ENCODE data around the gene COMMD8. TPM values are rescaled to one million over a fixed set of nuclear protein-coding genes. Genes with fewer than 3 reads are reported as not detected.

The COMMD8 gene
- total RNA-seq, 1 experiment from 2014 or later: 19.9 TPM

- TF ChIP-seq, protein P1, sequence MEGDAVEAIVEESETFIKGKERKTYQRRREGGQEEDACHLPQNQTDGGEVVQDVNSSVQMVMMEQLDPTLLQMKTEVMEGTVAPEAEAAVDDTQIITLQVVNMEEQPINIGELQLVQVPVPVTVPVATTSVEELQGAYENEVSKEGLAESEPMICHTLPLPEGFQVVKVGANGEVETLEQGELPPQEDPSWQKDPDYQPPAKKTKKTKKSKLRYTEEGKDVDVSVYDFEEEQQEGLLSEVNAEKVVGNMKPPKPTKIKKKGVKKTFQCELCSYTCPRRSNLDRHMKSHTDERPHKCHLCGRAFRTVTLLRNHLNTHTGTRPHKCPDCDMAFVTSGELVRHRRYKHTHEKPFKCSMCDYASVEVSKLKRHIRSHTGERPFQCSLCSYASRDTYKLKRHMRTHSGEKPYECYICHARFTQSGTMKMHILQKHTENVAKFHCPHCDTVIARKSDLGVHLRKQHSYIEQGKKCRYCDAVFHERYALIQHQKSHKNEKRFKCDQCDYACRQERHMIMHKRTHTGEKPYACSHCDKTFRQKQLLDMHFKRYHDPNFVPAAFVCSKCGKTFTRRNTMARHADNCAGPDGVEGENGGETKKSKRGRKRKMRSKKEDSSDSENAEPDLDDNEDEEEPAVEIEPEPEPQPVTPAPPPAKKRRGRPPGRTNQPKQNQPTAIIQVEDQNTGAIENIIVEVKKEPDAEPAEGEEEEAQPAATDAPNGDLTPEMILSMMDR (IDR thresholded peaks at IDR 0.05 in 2 of 3, conservative IDR thresholded peaks at IDR 0.05 in 1 of 3; ENCODE audit: borderline replicate concordance in 1 of 3, insufficient read depth in 1 of 3, low read depth in 2 of 3, low read length in 2 of 3): no peak
- TF ChIP-seq SRF (IDR thresholded peaks at IDR 0.05; ENCODE audit: low read depth): no peak
Observed at GRCh38 chr4:47466056-47466785, 2.7 kb upstream of the COMMD8 start (continued).

DNA sequence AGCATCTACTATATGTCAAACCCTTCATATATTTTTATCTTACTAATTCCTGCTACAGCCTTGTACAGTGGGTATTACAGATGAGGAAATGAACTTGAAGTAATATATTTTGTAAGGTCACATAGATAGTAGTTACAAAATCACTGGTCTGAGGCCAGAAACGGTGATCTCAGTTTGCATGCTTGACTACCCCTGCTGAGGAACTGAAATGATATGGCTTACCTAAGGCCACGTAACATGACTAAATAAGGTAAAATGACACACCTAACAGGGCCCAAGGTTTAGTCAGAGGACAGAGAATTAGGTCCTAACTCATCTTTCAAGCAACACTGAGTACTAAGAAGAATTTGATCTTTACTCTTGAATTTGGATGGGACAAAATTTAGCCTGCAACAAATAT, 1.5 kb upstream of the COMMD8 start:
- no peak overlapping the region for H3K4me3 ChIP-seq (replicated peaks in 1 of 2; ENCODE audit: low read depth in 1 of 2, low read length in 2 of 2)
- peaks cover 14 to 32% of the 10 kb centered on the region in 2 experiments for H3K4me1 ChIP-seq (ENCODE audit: control insufficient read depth in 1 of 2, insufficient read depth in 2 of 2, low read length in 2 of 2)
- no peaks in the 10 kb centered on the region for H3K9me3 ChIP-seq (ENCODE audit: control insufficient read depth in 1 of 2, insufficient read depth in 1 of 2, low read depth in 1 of 2, low read length in 2 of 2)
- H3K4me2 ChIP-seq (ENCODE audit: low read length): no peak overlapping the region
- ATAC-seq (no peak), DNase-seq (ENCODE audit: low read depth, low spot score) (no peak)
- no peaks in the 10 kb centered on the region for H3K36me3 ChIP-seq (ENCODE audit: control insufficient read depth in 1 of 2, insufficient read depth in 2 of 2, low read length in 2 of 2)
- no peaks in the 10 kb centered on the region for H3K27me3 ChIP-seq (ENCODE audit: insufficient read depth, low read length)
- H3K9ac ChIP-seq (ENCODE audit: low read length): no peak overlapping the region
- RAD21 ChIA-PET (ENCODE audit: low non-redundant PET in 1 of 2, low total read pairs in 2 of 2, uncharacterized antibody in 2 of 2, unreplicated experiment in 2 of 2): no interaction called here
- H3K79me2 ChIP-seq (ENCODE audit: insufficient read depth, low read length): no peaks in the 10 kb centered on the region; the same call in 1 of the 2 replicates
- intact Hi-C loops (cut with micrococcal nuclease): no loop called here
- no peaks in the 10 kb centered on the region for H3K9me2 ChIP-seq (ENCODE audit: insufficient read depth)
- no peaks in the 10 kb centered on the region for H4K20me1 ChIP-seq (ENCODE audit: insufficient read depth)
- no peak overlapping the region for H3K27ac ChIP-seq (ENCODE audit: low read depth, low read length)
- BruUV-seq (replicated peaks): no TSS peak
- CTCF ChIA-PET: no interaction called here
- no peak overlapping the region for H2AFZ ChIP-seq (ENCODE audit: low read depth, low read length, poor library complexity, severe bottlenecking)
- POLR2A ChIA-PET: no interaction called here
- TF ChIP-seq, protein P2, sequence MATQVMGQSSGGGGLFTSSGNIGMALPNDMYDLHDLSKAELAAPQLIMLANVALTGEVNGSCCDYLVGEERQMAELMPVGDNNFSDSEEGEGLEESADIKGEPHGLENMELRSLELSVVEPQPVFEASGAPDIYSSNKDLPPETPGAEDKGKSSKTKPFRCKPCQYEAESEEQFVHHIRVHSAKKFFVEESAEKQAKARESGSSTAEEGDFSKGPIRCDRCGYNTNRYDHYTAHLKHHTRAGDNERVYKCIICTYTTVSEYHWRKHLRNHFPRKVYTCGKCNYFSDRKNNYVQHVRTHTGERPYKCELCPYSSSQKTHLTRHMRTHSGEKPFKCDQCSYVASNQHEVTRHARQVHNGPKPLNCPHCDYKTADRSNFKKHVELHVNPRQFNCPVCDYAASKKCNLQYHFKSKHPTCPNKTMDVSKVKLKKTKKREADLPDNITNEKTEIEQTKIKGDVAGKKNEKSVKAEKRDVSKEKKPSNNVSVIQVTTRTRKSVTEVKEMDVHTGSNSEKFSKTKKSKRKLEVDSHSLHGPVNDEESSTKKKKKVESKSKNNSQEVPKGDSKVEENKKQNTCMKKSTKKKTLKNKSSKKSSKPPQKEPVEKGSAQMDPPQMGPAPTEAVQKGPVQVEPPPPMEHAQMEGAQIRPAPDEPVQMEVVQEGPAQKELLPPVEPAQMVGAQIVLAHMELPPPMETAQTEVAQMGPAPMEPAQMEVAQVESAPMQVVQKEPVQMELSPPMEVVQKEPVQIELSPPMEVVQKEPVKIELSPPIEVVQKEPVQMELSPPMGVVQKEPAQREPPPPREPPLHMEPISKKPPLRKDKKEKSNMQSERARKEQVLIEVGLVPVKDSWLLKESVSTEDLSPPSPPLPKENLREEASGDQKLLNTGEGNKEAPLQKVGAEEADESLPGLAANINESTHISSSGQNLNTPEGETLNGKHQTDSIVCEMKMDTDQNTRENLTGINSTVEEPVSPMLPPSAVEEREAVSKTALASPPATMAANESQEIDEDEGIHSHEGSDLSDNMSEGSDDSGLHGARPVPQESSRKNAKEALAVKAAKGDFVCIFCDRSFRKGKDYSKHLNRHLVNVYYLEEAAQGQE (IDR thresholded peaks at IDR 0.05; ENCODE audit: low read depth): no peak
- TF ChIP-seq RAD21 (IDR thresholded peaks at IDR 0.05; ENCODE audit: low read depth) (no peak), SIN3A (IDR thresholded peaks at IDR 0.05; ENCODE audit: low read depth) (no peak), POLR2AphosphoS5 (IDR thresholded peaks at IDR 0.05; ENCODE audit: low read depth, low read length) (no peak), SRF (IDR thresholded peaks at IDR 0.05; ENCODE audit: low read depth) (no peak), EZH2phosphoT487 (IDR thresholded peaks at IDR 0.05; ENCODE audit: borderline replicate concordance) (no peak), JUND (IDR thresholded peaks at IDR 0.05) (no peak), EZH2 (IDR thresholded peaks at IDR 0.05) (no peak), ELF1 (IDR thresholded peaks at IDR 0.05; ENCODE audit: borderline replicate concordance, low read depth) (no peak), ATF3 (IDR thresholded peaks at IDR 0.05) (no peak), EGR1 (IDR thresholded peaks at IDR 0.05; ENCODE audit: low read depth) (no peak), POLR2A (IDR thresholded peaks at IDR 0.05; ENCODE audit: borderline replicate concordance, extremely low read depth, insufficient read depth, insufficient read length) (no peak), ZNF274 (IDR thresholded peaks at IDR 0.05; ENCODE audit: low read depth, low read length) (no peak), FOSL1 (IDR thresholded peaks at IDR 0.05; ENCODE audit: low read depth) (no peak), ZBTB33 (IDR thresholded peaks at IDR 0.05; ENCODE audit: extremely low read depth, insufficient replicate concordance, low read length) (no peak), CEBPB (IDR thresholded peaks at IDR 0.05; ENCODE audit: low read depth) (no peak)
- TF ChIP-seq, protein P3, sequence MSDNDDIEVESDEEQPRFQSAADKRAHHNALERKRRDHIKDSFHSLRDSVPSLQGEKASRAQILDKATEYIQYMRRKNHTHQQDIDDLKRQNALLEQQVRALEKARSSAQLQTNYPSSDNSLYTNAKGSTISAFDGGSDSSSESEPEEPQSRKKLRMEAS (IDR thresholded peaks at IDR 0.05): no peak

All from HCT116 (cell line).